ENCODE data around the gene DPP4.
A peak's percentile ranks its signal among the peaks of the same experiment; 100 is the strongest.

The DPP4 gene

DNA sequence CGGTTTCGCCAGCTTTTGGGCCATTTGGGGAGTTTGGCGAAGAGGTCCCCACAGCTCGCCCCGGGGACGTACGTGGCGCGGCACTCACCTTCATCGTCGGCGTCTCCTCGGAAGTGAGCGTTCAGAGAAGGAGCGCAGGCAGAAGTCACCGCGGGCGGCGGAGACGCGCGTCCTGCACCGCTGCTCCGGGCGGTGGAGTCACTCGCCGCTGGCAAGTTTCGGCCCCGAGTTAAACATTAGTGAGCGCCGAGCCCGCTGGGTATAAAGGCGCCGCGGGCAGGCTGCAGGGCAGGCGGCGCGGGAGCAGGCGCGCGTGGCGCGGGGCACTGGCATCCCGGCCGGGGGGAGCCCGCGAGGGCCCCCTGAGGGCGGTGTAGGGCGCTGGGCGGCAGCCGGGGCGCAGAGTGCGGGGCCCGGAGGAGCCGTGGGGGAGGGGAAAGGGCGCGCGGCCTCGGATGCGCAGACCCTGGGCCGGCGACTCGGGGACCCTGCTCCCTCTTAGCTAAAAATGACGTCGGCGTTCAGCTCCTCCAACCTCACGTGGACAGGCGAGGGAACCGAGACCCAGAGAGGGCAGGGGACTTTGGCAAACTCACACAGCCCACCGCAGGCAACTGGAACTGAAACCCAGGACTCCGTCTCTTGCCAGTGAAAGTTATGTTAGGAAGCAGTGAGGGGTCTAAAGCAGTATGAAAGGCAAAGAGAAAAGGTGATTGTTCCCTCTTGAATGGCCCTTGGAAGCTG is at the start of gene DPP4:
Gene DPP4 (minus strand): TSS at position 328 of the 744 bp plus-strand sequence. CDS start 234 bp downstream, at position 94.
- no peak for DNase-seq (ENCODE audit: low read depth in 2 of 2)

- DNase-seq (ENCODE audit: low read depth in 2 of 2) = peak; percentile 31 to 33
Measured at GRCh38 chr2:162118166-162119031, 44.4 kb upstream of the DPP4 start.

- DNase-seq (ENCODE audit: low read depth in 2 of 2) = no peak
Measured at GRCh38 chr2:162116352-162116751, 42.3 kb upstream of the DPP4 start.

GRCh38 chr2:162115076-162115475 is 41.1 kb upstream of the DPP4 start:
- no peak for DNase-seq (ENCODE audit: low read depth in 2 of 2)

DNA sequence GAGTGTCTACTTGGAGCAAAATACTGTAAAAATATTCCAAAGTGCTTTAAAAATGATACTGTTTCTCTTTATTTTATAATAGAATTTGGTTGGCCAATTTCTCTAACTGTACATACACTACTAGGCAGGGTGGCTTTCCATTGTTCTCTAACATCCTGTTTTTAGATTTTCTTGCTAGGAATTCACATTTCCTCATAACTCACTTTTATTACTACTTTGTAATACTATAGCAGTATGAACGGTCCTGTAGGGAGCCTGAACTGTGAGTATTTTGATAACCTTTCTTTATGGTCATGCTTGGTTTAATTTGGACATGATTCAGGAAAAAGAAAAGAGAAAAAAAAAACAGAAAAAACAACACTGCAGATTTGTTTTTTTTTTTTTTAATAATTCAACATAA is 40.3 kb upstream of the DPP4 start:
- DNase-seq (ENCODE audit: low read depth in 2 of 2) = no peak

- peak in 1 of 2 experiments; percentile 64 for DNase-seq (ENCODE audit: low read depth in 2 of 2)
Measured at GRCh38 chr2:162113776-162114168, 39.8 kb upstream of the DPP4 start.

- no peak for DNase-seq (ENCODE audit: low read depth in 2 of 2)
Measured at GRCh38 chr2:162113088-162113775, 39.2 kb upstream of the DPP4 start.

DNA sequence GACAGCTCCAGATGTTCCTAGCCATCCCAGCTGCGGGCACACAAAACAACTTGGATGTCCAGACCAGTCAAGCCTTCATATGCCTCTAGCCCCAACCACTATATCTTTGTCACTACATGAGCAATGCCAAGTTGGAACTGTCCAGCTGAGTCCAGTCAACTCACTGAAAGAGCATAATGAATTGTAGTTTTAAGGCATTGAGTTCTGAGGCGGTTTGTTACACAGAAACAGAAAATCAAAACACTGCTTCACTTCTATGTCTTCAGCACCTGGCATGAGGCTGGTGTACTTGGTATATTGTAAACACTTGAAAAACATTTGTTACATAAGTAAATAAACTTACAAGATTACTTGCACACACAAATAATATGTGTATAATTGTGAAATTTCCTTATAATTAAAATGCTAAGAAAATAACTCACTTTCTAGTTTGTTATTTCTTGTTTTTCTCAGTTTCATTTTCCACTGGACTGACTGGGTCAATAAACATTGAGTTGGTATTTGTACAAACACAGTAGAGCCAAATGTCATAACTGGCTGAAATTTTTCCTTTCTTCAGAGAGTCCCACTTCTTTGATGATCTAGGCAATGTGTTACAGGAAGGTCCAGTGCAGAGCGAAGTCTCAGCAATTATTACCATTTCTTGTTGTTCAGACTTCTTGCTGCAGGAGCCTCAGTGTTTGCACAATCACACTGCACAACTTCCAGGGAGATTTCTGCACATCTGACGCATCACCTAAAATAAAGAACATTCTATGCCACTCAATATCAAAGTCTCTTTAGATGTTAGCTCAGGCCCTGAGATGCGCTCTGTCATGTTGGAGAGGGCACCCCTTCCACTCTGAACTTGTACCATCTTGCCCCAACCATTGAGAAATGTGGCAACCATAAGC is 38.2 kb upstream of the DPP4 start:
- no peak for DNase-seq (ENCODE audit: low read depth in 2 of 2)

GRCh38 chr2:162107361-162107901 is 33.4 kb upstream of the DPP4 start:
- DNase-seq (ENCODE audit: low read depth in 2 of 2) = no peak

DNA sequence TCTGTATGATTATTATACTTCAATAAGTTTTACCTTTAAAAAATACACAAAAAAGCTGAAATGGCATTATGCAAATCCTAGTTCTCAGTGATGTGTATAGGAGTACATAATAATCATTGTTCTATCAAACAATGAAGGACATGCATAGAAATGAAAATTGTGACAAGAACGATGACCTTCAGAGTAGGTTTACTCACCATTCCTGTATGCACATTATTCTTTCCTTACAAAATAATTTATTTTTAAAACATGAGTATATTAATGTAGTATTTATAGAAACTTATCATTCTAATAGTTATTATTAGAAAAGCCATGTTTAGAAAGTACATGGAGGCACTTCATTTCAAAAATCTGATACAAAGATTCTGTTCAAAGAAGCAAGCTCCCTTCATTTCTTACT is 32.7 kb upstream of the DPP4 start:
- DNase-seq (ENCODE audit: low read depth in 2 of 2) = no peak

- peak in 1 of 2 experiments; percentile 40 for DNase-seq (ENCODE audit: low read depth in 2 of 2)
Measured at GRCh38 chr2:162106146-162106551, 32.1 kb upstream of the DPP4 start.

- DNase-seq (ENCODE audit: low read depth in 2 of 2) = no peak
Measured at GRCh38 chr2:162103443-162104009, 29.5 kb upstream of the DPP4 start.

- no peak for DNase-seq (ENCODE audit: low read depth in 2 of 2)
Measured at GRCh38 chr2:162100579-162100978, 26.6 kb upstream of the DPP4 start.

DNA sequence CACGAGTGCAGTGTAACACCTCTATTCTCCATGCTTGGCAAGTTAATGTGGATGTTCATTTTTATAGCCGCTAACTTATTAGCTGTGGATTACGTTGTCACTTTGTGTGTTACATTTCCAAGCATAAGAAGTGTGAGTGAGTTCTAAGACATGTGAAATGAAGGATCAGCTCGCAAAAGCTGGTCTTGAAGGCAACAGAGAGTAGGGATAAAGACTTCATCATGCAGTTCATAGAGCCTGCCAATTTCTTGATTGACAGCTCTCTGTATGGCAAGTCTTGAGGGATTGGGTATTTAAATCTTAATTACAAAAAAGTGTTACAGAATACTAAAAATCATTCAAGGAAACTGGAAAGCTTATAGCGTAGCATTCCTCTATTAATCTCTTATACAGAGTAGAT is 25.8 kb upstream of the DPP4 start:
- DNase-seq (ENCODE audit: low read depth in 2 of 2) = no peak

DNA sequence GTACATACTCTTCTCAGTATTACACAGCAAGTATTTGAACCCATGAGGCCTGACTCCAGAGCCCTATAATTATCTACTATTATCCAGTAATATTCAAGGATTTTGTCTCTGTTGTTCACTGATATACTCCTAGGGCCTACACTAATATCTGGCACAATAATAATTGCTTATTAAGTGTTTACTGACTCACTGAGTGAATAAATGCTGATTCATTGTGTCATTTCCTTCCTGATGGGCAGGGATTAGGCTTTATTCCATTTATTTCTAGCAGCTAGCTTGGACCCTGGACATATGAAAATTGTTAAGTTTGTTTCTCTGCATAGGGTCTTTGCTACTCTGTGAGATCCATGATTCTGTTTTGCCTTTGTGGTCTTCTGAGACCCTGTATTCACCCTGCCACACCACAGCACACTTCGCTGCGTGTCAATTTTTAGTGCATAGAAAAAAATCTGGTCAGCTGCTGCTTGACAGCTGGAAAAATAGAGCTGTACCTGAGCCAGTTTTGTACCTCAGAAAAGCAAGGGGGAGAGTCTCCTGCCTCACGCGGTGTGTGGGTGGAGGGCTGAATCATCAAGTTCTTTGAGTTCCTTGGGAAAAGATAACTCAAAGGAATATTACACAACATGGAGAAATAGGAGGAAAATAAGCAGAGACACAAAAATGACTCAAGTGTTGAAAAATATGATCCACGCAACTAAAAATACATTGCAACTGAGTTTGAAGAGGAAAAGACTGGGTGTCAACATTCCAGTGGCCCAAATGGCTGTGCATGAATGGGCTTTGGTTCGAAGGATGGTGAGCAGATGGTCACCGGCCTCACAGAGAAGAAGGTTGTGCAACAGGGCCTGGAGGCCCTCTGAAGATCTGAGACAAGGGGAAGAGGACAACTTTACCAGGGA is 18.9 kb upstream of the DPP4 start:
- peak; percentile 73 to 78 for DNase-seq (ENCODE audit: low read depth in 2 of 2)

GRCh38 chr2:162092008-162092390 is 18.0 kb upstream of the DPP4 start:
- DNase-seq (ENCODE audit: low read depth in 2 of 2) = no peak

DNA sequence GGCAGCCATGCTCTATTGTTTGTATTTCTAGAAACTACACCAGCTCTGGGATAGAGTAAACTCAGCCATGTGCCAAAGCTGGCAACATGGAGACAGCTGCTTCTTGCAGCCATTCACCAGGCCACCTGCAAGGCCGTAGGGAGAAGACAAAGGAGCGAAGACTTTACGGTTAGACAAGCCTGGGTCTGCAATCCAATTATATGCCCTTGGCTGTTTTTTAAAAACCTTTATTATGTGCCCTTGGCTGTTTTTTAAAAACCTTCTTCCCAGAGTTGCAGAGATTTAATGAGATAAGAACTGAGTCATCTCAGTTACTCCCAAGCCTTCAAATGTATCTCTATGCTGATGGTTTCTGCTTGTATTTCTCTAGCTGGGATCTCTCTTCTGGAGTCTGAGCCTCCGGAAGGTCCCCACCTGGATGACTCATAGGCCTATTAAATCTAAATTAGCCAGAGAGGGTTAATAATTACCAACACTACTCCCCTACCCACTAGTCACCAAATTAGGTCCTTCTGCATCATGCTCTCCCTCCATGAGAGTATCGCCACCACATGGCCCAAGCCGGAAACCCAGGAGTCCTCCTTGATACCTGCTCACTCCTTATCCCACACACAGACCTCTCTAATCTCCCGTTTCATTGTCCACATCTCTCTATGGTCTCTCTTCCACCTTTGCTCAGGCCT is 17.5 kb upstream of the DPP4 start:
- DNase-seq (ENCODE audit: low read depth in 2 of 2) = no peak

GRCh38 chr2:162090109-162090508 is 16.1 kb upstream of the DPP4 start:
- DNase-seq (ENCODE audit: low read depth in 2 of 2) = peak in 1 of 2 experiments; percentile 26

- no peak for DNase-seq (ENCODE audit: low read depth in 2 of 2)
Measured at GRCh38 chr2:162086904-162087303, 12.9 kb upstream of the DPP4 start.

Data from fibroblast of skin of left biceps (primary cell).